GM12872 (cell line): ENCODE data around the gene TMBIM4.

Experiments
- CTCF ChIP-seq: IDR thresholded peaks from 3 replicates; pipeline ENCODE4 v1.5.1; 2011; ENCODE audit warnings: low read depth, mild to moderate bottlenecking, low read length, moderate library complexity; ENCODE audit not compliant: insufficient read depth

The TMBIM4 gene

GRCh38 chr12:66092559-66093269 lies 77.1 kb downstream of the TMBIM4 start:
- no peak for TF ChIP-seq CTCF

- TF ChIP-seq CTCF, result no peak
Measured at GRCh38 chr12:66090157-66090556, 79.6 kb downstream of the TMBIM4 start.

DNA sequence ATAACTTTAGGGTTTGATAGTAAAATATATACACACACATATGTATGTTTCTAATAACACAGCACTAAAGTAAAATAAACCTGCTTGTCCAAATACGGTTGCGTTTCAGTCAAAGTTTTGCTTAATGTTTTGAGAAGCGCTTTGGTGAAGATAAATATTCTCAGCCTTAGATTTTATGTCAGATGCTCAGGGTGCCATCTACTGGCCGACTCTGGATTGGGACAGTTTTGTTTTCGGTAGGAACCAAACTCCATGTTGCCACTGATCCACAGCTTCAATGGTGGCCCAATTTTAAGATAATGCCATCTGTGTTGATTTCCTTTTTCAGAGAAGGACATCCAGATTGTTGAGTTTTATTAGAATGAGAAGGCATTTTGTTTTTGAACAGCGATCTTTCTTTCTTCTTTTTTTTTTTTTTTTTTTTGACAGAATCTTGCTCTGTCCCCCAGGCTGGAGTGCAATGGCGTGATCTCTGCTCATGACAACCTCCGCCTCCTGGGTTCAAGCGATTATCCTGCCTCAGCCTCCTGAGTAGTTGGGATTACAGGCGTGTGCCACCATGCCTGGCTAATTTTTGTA lies 82.3 kb downstream of the TMBIM4 start:
- TF ChIP-seq CTCF, result peak; percentile 77

DNA sequence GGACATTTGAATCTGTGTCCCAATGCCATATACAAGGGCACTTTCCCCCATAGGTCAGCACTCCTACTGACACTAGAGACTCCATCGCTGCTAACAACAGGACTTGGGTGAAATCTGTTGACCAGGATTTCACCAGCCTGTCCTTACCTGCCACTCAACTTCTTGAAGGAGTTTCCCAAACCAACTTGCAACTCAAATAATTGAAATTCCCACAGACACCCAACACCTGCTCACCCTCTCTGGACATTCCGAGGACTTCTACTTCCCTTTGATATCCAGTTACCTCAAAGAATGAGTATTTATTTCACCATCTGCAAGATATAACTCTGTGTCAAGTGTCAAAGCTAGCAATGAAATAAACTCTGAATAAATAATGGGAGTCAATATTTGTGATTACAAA lies 83.8 kb downstream of the TMBIM4 start:
- no peak for TF ChIP-seq CTCF
